Measurements from ENCODE around the gene RUVBL1. TPM values are rescaled to one million over a fixed set of nuclear protein-coding genes. Genes with fewer than 3 reads are reported as not detected.

Gene RUVBL1
- total and polyA plus RNA-seq, 10 of the 15 experiments (the other 5 are each of a cell fraction or from before 2014, with no cell fraction given), result 15.2 to 142 (median 84.2) TPM

DNA sequence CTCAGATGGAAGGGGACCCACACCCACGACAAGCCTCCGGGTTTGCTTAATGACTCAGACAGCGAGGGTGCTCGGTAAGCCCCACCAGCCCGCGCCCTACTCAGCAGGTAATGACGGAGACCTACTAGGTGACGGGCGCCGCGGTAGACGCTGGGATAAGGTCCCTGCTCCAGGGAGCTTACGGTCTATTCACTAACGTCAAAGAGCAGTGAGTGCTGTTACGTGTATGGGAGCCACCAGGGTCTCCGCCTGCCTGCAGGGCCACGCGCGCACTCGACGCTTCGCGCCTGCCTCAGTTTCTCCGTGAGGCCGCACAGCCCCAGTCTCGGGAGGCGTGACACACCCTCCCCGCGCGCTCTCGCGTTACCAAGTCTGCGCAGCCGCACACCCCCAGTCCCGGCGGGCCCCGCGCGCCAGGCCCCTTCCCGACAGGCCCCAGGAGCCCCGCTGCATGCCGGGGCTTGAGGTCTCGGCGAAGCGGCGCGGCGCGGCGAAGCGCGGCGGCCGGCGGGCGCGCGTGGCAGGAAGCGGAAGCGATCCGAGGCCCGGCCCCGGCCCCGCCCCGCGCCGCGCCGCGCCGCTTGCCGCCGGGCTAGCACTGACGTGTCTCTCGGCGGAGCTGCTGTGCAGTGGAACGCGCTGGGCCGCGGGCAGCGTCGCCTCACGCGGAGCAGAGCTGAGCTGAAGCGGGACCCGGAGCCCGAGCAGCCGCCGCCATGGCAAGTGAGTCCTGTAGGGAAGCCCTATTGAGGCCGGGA is 71.6 kb downstream of the RUVBL1 start, which contains the start of gene SEC61A1:
SEC61A1 (plus strand) TSS at position 601 of the 758 bp plus-strand sequence; CDS start at position 717, 116 bp downstream.
- Histone ChIP-seq H3K79me2 (ENCODE audit: control insufficient read depth, insufficient read depth, low read length) (peaks cover 55% of the 10 kb centered on the region), H3K36me3 (ENCODE audit: control insufficient read depth in 2 of 2, insufficient read depth in 2 of 2, low read length in 1 of 2) (peaks cover under 1 to 20% of the 10 kb centered on the region in 2 experiments), H3K9me3 (replicated peaks; ENCODE audit: control insufficient read depth, insufficient read depth, low read length) (no peaks in the 10 kb centered on the region), H3K27ac (ENCODE audit: control insufficient read depth, insufficient read depth) (peak within 1 kb of the TSS; percentile 79), H3K27me3 (replicated peaks in 1 of 2; ENCODE audit: control insufficient read depth in 2 of 2, insufficient read depth in 2 of 2, low read length in 1 of 2) (no peaks in the 10 kb centered on the region), H3K4me3 (peak within 1 kb of the TSS; percentile 100), H3K4me1 (ENCODE audit: control insufficient read depth, insufficient read depth, low read length) (peaks cover 15% of the 10 kb centered on the region; the same call in 1 of the 2 replicates), H3K9ac (ENCODE audit: control insufficient read depth, insufficient read depth, low read length) (peak within 1 kb of the TSS; percentile 92), H2AFZ (ENCODE audit: control insufficient read depth, low read depth, low read length) (peak within 1 kb of the TSS; percentile 97), H4K20me1 (ENCODE audit: control insufficient read depth, insufficient read depth) (peaks cover 3% of the 10 kb centered on the region; the same call in 1 of the 2 replicates), H3K4me2 (ENCODE audit: control insufficient read depth, insufficient read depth) (peak within 1 kb of the TSS; percentile 93)
- ChIA-PET RAD21 (ENCODE audit: unreplicated experiment) (interaction anchor here (0.6 kb wide), 1 partner anchor 825 kb away, joined by 3 read pairs; no protein-coding TSS in a partner anchor), SMC1A (ENCODE audit: uncharacterized antibody, unreplicated experiment) (interaction anchor here (1.2 kb wide), 1 partner anchor 10 kb away, joined by 3 read pairs; no protein-coding TSS in a partner anchor), POLR2A (interaction anchor here (1.0 kb wide), 1 partner anchor 70 kb away, joined by 3 read pairs; no protein-coding TSS in a partner anchor), CTCF (interaction anchor here (2.0 kb wide), 1 partner anchor 24 kb away, joined by 6 read pairs; no protein-coding TSS in a partner anchor)
- WGBS (ENCODE audit: insufficient coverage, insufficient replicate concordance, low lambda C conversion rate, missing lambda C conversion rate), result under 1% methylated on average over 49 of the region's 90 CpGs
- DNase-seq (ENCODE audit: low read depth, low spot score) (peak; percentile 72), ATAC-seq (peak; percentile 95), FAIRE-seq (no peak)
- in situ Hi-C loops (cut with MboI) (no loop called here), intact Hi-C loops (cut with micrococcal nuclease; ENCODE audit: unreplicated experiment) (loop anchor here (5.0 to 10.0 kb wide), 2 partner anchors 317 to 465 kb away; no protein-coding TSS in a partner anchor)
- BruUV-seq (replicated peaks), result no TSS peak
- TF ChIP-seq SRF (IDR thresholded peaks at IDR 0.05; ENCODE audit: low read depth in 2 of 2, low read length in 2 of 2) (no peak), ZBED1 (IDR thresholded peaks at IDR 0.05; ENCODE audit: borderline replicate concordance) (no peak; the same call in 1 of the 2 replicates), ASH2L (IDR thresholded peaks at IDR 0.05; ENCODE audit: borderline replicate concordance, low read depth) (peak; percentile 38; the same call in 1 of the 2 replicates), FOXK2 (IDR thresholded peaks at IDR 0.05) (no peak), RBBP5 (conservative IDR thresholded peaks at IDR 0.05) (no peak), TCF3 (IDR thresholded peaks at IDR 0.05; ENCODE audit: borderline replicate concordance, insufficient read depth, low read depth, low read length) (0 out of 2 replicates have a peak, but pooled peaks have one; percentile 21), PKNOX1 (IDR thresholded peaks at IDR 0.05) (no peak), SMARCA5 (IDR thresholded peaks at IDR 0.05) (peak; percentile 38), NR2C2 (IDR thresholded peaks at IDR 0.05; ENCODE audit: borderline replicate concordance, control insufficient read depth, insufficient read length, low read depth) (no peak), CEBPZ (IDR thresholded peaks at IDR 0.05; ENCODE audit: low read depth, low read length) (no peak), SMAD1 (IDR thresholded peaks at IDR 0.05; ENCODE audit: low read depth, partially characterized antibody) (no peak)
- TF ChIP-seq, protein P1, sequence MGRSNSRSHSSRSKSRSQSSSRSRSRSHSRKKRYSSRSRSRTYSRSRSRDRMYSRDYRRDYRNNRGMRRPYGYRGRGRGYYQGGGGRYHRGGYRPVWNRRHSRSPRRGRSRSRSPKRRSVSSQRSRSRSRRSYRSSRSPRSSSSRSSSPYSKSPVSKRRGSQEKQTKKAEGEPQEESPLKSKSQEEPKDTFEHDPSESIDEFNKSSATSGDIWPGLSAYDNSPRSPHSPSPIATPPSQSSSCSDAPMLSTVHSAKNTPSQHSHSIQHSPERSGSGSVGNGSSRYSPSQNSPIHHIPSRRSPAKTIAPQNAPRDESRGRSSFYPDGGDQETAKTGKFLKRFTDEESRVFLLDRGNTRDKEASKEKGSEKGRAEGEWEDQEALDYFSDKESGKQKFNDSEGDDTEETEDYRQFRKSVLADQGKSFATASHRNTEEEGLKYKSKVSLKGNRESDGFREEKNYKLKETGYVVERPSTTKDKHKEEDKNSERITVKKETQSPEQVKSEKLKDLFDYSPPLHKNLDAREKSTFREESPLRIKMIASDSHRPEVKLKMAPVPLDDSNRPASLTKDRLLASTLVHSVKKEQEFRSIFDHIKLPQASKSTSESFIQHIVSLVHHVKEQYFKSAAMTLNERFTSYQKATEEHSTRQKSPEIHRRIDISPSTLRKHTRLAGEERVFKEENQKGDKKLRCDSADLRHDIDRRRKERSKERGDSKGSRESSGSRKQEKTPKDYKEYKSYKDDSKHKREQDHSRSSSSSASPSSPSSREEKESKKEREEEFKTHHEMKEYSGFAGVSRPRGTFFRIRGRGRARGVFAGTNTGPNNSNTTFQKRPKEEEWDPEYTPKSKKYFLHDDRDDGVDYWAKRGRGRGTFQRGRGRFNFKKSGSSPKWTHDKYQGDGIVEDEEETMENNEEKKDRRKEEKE (IDR thresholded peaks at IDR 0.05), result no peak
